IMR-90 (cell line): ENCODE results near the gene NXPH2. TPM values are rescaled to one million over a fixed set of nuclear protein-coding genes. Genes with fewer than 3 reads are reported as not detected.

Experiments
- ATAC-seq: fragments of 200-7000 bp; cut with Tn5 transposase; 2 replicates; pipeline ENCODE4 v1.9.1; 2020; ENCODE audit warnings: low read depth, mild to moderate bottlenecking, moderate library complexity
- BruUV-seq: library from RNA; stranded (reverse); fragments of 400-500 nt; replicated peaks from 2 replicates; lab custom pipeline; 2021; lab: Mats Ljungman, UMichigan
- CTCF ChIA-PET: fragments of 300-600 bp; formaldehyde crosslinking; extraction: SDS; loops from one replicate; lab custom pipeline; 2021; ENCODE audit warnings: antibody characterized with exemption; lab: Yijun Ruan, JAX
- POLR2A ChIA-PET: fragments of 300-600 bp; sonication (Branson Sonifier 250); formaldehyde crosslinking; loops from one replicate; lab custom pipeline; 2022; ENCODE audit warnings: antibody characterized with exemption; ENCODE audit not compliant: unreplicated experiment; lab: Charles Lee
- DNase-seq: peaks from one replicate; pipeline ENCODE4 v3.0.0; 2013
- H2AFZ ChIP-seq: replicated peaks from 2 replicates; pipeline ENCODE3; 2013; ENCODE audit warnings: low read length, mild to moderate bottlenecking; ENCODE audit not compliant: poor library complexity
- H2AK5ac ChIP-seq: 2 replicates; pipeline ENCODE4 v1.6.1; 2013; ENCODE audit warnings: low read depth, low read length, inconsistent platforms
- H2AK9ac ChIP-seq: replicated peaks from 2 replicates; pipeline ENCODE3; 2013; ENCODE audit warnings: mild to moderate bottlenecking, low read depth, low read length, moderate library complexity; ENCODE audit not compliant: poor library complexity
- H2BK120ac ChIP-seq: 2 replicates; pipeline ENCODE4 v1.6.1; 2013; ENCODE audit warnings: low read depth, low read length, inconsistent platforms
- H2BK15ac ChIP-seq: 3 replicates; pipeline ENCODE4 v1.6.1; 2013; ENCODE audit warnings: low read depth, low read length, inconsistent platforms
- H2BK20ac ChIP-seq: 2 replicates; pipeline ENCODE4 v1.6.1; 2013; ENCODE audit warnings: low read depth, mild to moderate bottlenecking, inconsistent platforms, low read length, moderate library complexity
- H2BK5ac ChIP-seq: 2 replicates; pipeline ENCODE4 v1.6.1; 2013; ENCODE audit warnings: mild to moderate bottlenecking, low read depth, low read length, inconsistent platforms; ENCODE audit not compliant: poor library complexity, severe bottlenecking
- H3K14ac ChIP-seq: replicated peaks from 2 replicates; pipeline ENCODE4 v1.6.1; 2013; ENCODE audit warnings: low read depth, low read length, inconsistent platforms
- H3K18ac ChIP-seq: 2 replicates; pipeline ENCODE4 v1.6.1; 2013; ENCODE audit warnings: low read depth, low read length, control low read depth
- H3K23ac ChIP-seq: 2 replicates; pipeline ENCODE4 v1.6.1; 2013; ENCODE audit warnings: low read depth, low read length, inconsistent platforms
- H3K27ac ChIP-seq: 2 replicates; pipeline ENCODE4 v1.5.1; 2013; ENCODE audit warnings: mild to moderate bottlenecking, control low read depth, low read length; ENCODE audit not compliant: insufficient read depth
- H3K27me3 ChIP-seq: 2 replicates; pipeline ENCODE4 v1.6.1; 2013; ENCODE audit warnings: low read length; ENCODE audit not compliant: control insufficient read depth, insufficient read depth
- H3K36me3 ChIP-seq: 2 replicates; pipeline ENCODE4 v1.6.1; 2013; ENCODE audit warnings: low read length, mixed read lengths; ENCODE audit not compliant: control insufficient read depth, insufficient read depth
- H3K4ac ChIP-seq: 2 replicates; pipeline ENCODE4 v1.6.1; 2013; ENCODE audit warnings: low read depth, low read length, inconsistent platforms
- H3K4me1 ChIP-seq: 2 replicates; pipeline ENCODE4 v1.6.1; 2013; ENCODE audit warnings: low read length, mixed read lengths; ENCODE audit not compliant: control insufficient read depth, insufficient read depth
- H3K4me2 ChIP-seq: 2 replicates; pipeline ENCODE4 v1.6.1; 2013; ENCODE audit warnings: low read depth, mild to moderate bottlenecking, control low read depth, low read length, moderate library complexity
- H3K4me3 ChIP-seq: 2 replicates; pipeline ENCODE4 v1.5.1; 2013; ENCODE audit warnings: low read depth, mild to moderate bottlenecking, control low read depth, low read length, moderate library complexity; ENCODE audit not compliant: insufficient read depth
- H3K56ac ChIP-seq: 2 replicates; pipeline ENCODE4 v1.6.1; 2013; ENCODE audit warnings: low read length, inconsistent platforms; ENCODE audit not compliant: insufficient read depth; ENCODE audit errors: extremely low read depth
- H3K79me1 ChIP-seq, 2 experiments: 2 replicates each; pipeline ENCODE4 v1.6.1; 2013; ENCODE audit warnings: low read length in 2 of 2, inconsistent platforms in 1 of 2, low read depth in 1 of 2
- H3K9ac ChIP-seq: 2 replicates; pipeline ENCODE4 v1.6.1; 2013; ENCODE audit warnings: low read depth, low read length, control low read depth
- H3K9me1 ChIP-seq: 2 replicates; pipeline ENCODE4 v1.6.1; 2013; ENCODE audit warnings: low read length, inconsistent platforms; ENCODE audit not compliant: insufficient read depth
- H3K9me3 ChIP-seq: 2 replicates; pipeline ENCODE4 v1.6.1; 2013; ENCODE audit warnings: low read length; ENCODE audit not compliant: control insufficient read depth, insufficient read depth
- H4K20me1 ChIP-seq: 2 replicates; pipeline ENCODE4 v1.6.1; 2013; ENCODE audit warnings: low read length, inconsistent platforms; ENCODE audit not compliant: insufficient read depth
- H4K5ac ChIP-seq: 2 replicates; pipeline ENCODE4 v1.6.1; 2013; ENCODE audit warnings: mild to moderate bottlenecking, low read depth, low read length, control low read depth
- H4K8ac ChIP-seq, 2 experiments: 2 replicates each; pipeline ENCODE4 v1.6.1; 2013; ENCODE audit warnings: low read depth in 2 of 2, low read length in 2 of 2, control low read depth in 1 of 2, inconsistent platforms in 1 of 2
- H4K91ac ChIP-seq: 2 replicates; pipeline ENCODE4 v1.6.1; 2013; ENCODE audit warnings: low read depth, low read length, inconsistent platforms; ENCODE audit not compliant: insufficient read depth
- BHLHE40 ChIP-seq: fragments of 150-350 bp; IDR thresholded peaks from 2 replicates; pipeline ENCODE4 v1.6.1; 2016; ENCODE audit warnings: mild to moderate bottlenecking, low read depth, low read length
- CEBPB ChIP-seq: IDR thresholded peaks from 2 replicates; pipeline ENCODE4 v1.6.1; 2012; ENCODE audit warnings: low read depth, low read length, improper control_type of control experiment
- CHD1 ChIP-seq: IDR thresholded peaks from 2 replicates; pipeline ENCODE4 v1.6.1; 2012; ENCODE audit warnings: low read depth, low read length, improper control_type of control experiment
- CTCF ChIP-seq: conservative IDR thresholded peaks from 2 replicates; pipeline ENCODE4 v1.5.1; 2012; ENCODE audit warnings: mild to moderate bottlenecking, low read depth, low read length, improper control_type of control experiment
- FOS ChIP-seq: fragments of 150-350 bp; IDR thresholded peaks from 2 replicates; pipeline ENCODE4 v1.6.1; 2016; ENCODE audit warnings: low read depth, low read length
- MAFK ChIP-seq: IDR thresholded peaks from 2 replicates; pipeline ENCODE4 v1.6.1; 2012; ENCODE audit warnings: low read depth, low read length, improper control_type of control experiment
- MAZ ChIP-seq: IDR thresholded peaks from 2 replicates; pipeline ENCODE4 v1.6.1; 2012; ENCODE audit warnings: low read depth, mild to moderate bottlenecking, low read length, improper control_type of control experiment, moderate library complexity, borderline replicate concordance
- MXI1 ChIP-seq: IDR thresholded peaks from 2 replicates; pipeline ENCODE4 v1.6.1; 2012; ENCODE audit warnings: low read depth, mild to moderate bottlenecking, low read length, moderate library complexity, borderline replicate concordance
- NFE2L2 ChIP-seq: fragments of 150-350 bp; IDR thresholded peaks from 2 replicates; pipeline ENCODE4 v1.6.1; 2016; ENCODE audit warnings: low read depth, mild to moderate bottlenecking, low read length
- POLR2A ChIP-seq: IDR thresholded peaks from 2 replicates; pipeline ENCODE4 v1.6.1; 2012; ENCODE audit warnings: mild to moderate bottlenecking, low read depth, low read length
- RAD21 ChIP-seq: IDR thresholded peaks from 2 replicates; pipeline ENCODE4 v1.6.1; 2012; ENCODE audit warnings: low read length, improper control_type of control experiment
- RCOR1 ChIP-seq: IDR thresholded peaks from 2 replicates; pipeline ENCODE4 v1.6.1; 2012; ENCODE audit warnings: mild to moderate bottlenecking, low read length, improper control_type of control experiment; ENCODE audit not compliant: insufficient replicate concordance
- RFX5 ChIP-seq: IDR thresholded peaks from 2 replicates; pipeline ENCODE4 v1.8.0; 2012; ENCODE audit warnings: low read depth, mild to moderate bottlenecking, low read length, moderate library complexity
- SMC3 ChIP-seq: fragments of 150-350 bp; IDR thresholded peaks from 2 replicates; pipeline ENCODE4 v1.6.1; 2016; ENCODE audit warnings: low read depth, mild to moderate bottlenecking, antibody characterized with exemption, low read length, moderate library complexity
- USF2 ChIP-seq: fragments of 150-350 bp; IDR thresholded peaks from 2 replicates; pipeline ENCODE4 v1.6.1; 2017; ENCODE audit warnings: mild to moderate bottlenecking, antibody characterized with exemption, low read length, low read depth
- WGBS, 2 experiments: methylation state at CpG; one replicate each; pipeline versions ENCODE4 v1.1.5 to v1.1.7; 2013; ENCODE audit warnings: missing lambda C conversion rate in 2 of 2; ENCODE audit not compliant: insufficient read length in 1 of 2; ENCODE audit errors: extremely low coverage in 2 of 2; 5-methylcytosine and 5-hydroxymethylcytosine counted together
- dilution Hi-C: fragments of 300-500 bp; cut with HindIII; formaldehyde crosslinking; loops from one replicate; pipeline ENCODE4 v1.14.3; 2018; ENCODE audit warnings: low sequenced_read_pairs; ENCODE audit not compliant: unreplicated experiment
- in situ Hi-C: fragments of 300-500 bp; cut with MboI; formaldehyde crosslinking; loops from 3 replicates; pipeline ENCODE4 v1.14.3; 2019; ENCODE audit warnings: low sequenced_read_pairs, inconsistent platforms, mixed read lengths
- intact Hi-C: fragments of 100-400 bp; cut with micrococcal nuclease; formaldehyde crosslinking; loops from 2 replicates; pipeline ENCODE4 v1.10.0; 2022
- polyA plus RNA-seq, 3 experiments: library from polyadenylated mRNA; depleted of rRNA; stranded (reverse); fragments of >200 nt; gene quantifications; 2 replicates each; pipeline ENCODE4 v1.2.3, GENCODE V29; 2012; ENCODE audit warnings: low replicate concordance in 1 of 3
- total RNA-seq: library from RNA; depleted of rRNA; stranded (reverse); fragments of >200 nt; gene quantifications from 2 replicates; pipeline ENCODE4 v1.2.3, GENCODE V29; 2012
- TF ChIP-seq, protein P1 (sequence below): fragments of 150-350 bp; IDR thresholded peaks from 2 replicates; pipeline ENCODE4 v1.6.1; 2016; ENCODE audit warnings: low read depth, mild to moderate bottlenecking, low read length, moderate library complexity, borderline replicate concordance

The NXPH2 gene
- total and polyA plus RNA-seq, 2 of the 4 experiments (the other 2 are of a cell fraction) = not detected

GRCh38 chr2:138794724-138795123, 14.5 kb upstream of the NXPH2 start:
- POLR2A ChIA-PET = no interaction called here
- CTCF ChIA-PET = interaction anchor here (0.6 kb wide), 1 partner anchor 17 kb away, joined by 3 read pairs; no protein-coding TSS in a partner anchor
- H3K4me1 ChIP-seq = no peaks in the 10 kb centered on the region
- no peak overlapping the region for H2AK5ac ChIP-seq
- H3K18ac ChIP-seq = no peak overlapping the region
- TF ChIP-seq USF2 = no peak
- TF ChIP-seq BHLHE40 = no peak
- TF ChIP-seq RAD21 = no peak
- no peak for TF ChIP-seq NFE2L2
- no peak for TF ChIP-seq RFX5
- TF ChIP-seq MXI1 = no peak
- TF ChIP-seq RCOR1 = no peak
- TF ChIP-seq CEBPB = no peak
- TF ChIP-seq SMC3 = no peak
- TF ChIP-seq FOS = no peak
- no peak for TF ChIP-seq POLR2A
- TF ChIP-seq CHD1 = no peak
- TF ChIP-seq, protein P1, sequence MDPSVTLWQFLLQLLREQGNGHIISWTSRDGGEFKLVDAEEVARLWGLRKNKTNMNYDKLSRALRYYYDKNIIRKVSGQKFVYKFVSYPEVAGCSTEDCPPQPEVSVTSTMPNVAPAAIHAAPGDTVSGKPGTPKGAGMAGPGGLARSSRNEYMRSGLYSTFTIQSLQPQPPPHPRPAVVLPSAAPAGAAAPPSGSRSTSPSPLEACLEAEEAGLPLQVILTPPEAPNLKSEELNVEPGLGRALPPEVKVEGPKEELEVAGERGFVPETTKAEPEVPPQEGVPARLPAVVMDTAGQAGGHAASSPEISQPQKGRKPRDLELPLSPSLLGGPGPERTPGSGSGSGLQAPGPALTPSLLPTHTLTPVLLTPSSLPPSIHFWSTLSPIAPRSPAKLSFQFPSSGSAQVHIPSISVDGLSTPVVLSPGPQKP = no peak
- no peak for TF ChIP-seq MAZ
- TF ChIP-seq CTCF = no peak
- TF ChIP-seq MAFK = no peak
- H3K56ac ChIP-seq = no peak overlapping the region
- no peak overlapping the region for H3K14ac ChIP-seq
- H2BK120ac ChIP-seq = no peak overlapping the region
- no peak overlapping the region for H2BK15ac ChIP-seq
- no peak overlapping the region for H2AK9ac ChIP-seq
- no peak overlapping the region for H3K4ac ChIP-seq
- no peaks in the 10 kb centered on the region for H3K79me1 ChIP-seq
- no peak overlapping the region for H2AFZ ChIP-seq
- in situ Hi-C loops = loop anchor here (25.0 kb wide), 1 partner anchor 882 kb away; no protein-coding TSS in a partner anchor
- no peak for DNase-seq
- H3K23ac ChIP-seq = no peak overlapping the region
- H3K36me3 ChIP-seq = no peaks in the 10 kb centered on the region
- H4K5ac ChIP-seq = no peak overlapping the region
- no peaks in the 10 kb centered on the region for H3K9me1 ChIP-seq
- H3K4me3 ChIP-seq = no peak overlapping the region
- no TSS peak for BruUV-seq
- dilution Hi-C loops = no loop called here
- no peak overlapping the region for H3K4me2 ChIP-seq
- no peak overlapping the region for H4K8ac ChIP-seq
- intact Hi-C loops = no loop called here
- H3K9ac ChIP-seq = no peak overlapping the region
- WGBS, 2 experiments = 89% methylated on average over 1 of the region's 2 CpGs; no CpG with 5 or more reads in 1 of the 2 experiments
- no peak for ATAC-seq
- no peaks in the 10 kb centered on the region for H4K20me1 ChIP-seq
- no peak overlapping the region for H3K27ac ChIP-seq
- no peaks in the 10 kb centered on the region for H3K9me3 ChIP-seq
- H2BK5ac ChIP-seq = no peak overlapping the region
- H3K27me3 ChIP-seq = no peaks in the 10 kb centered on the region
- H4K91ac ChIP-seq = no peak overlapping the region
- H2BK20ac ChIP-seq = no peak overlapping the region
